HG03108 (cell line): ENCODE measurements around the gene FFAR4.

Experiments used
- ATAC-seq: cut with Tn5 transposase; IDR thresholded peaks from one replicate; pipeline ENCODE4 v1.9.1; 2021; ENCODE audit warnings: moderate library complexity; ENCODE audit not compliant: unreplicated experiment

FFAR4 gene

GRCh38 chr10:93570383-93570782 is 3.9 kb downstream of the FFAR4 start:
- no peak for ATAC-seq

- ATAC-seq = no peak
Observed at GRCh38 chr10:93572606-93573005, 6.1 kb downstream of the FFAR4 start.

GRCh38 chr10:93573051-93573909 is 6.8 kb downstream of the FFAR4 start:
- no peak for ATAC-seq

- no peak for ATAC-seq
Observed at GRCh38 chr10:93573924-93574323, 7.5 kb downstream of the FFAR4 start.

- no peak for ATAC-seq
Observed at GRCh38 chr10:93576888-93577287, 10.4 kb downstream of the FFAR4 start.

GRCh38 chr10:93577565-93577964 is 11.1 kb downstream of the FFAR4 start:
- ATAC-seq = no peak

- no peak for ATAC-seq
Observed at GRCh38 chr10:93579089-93579488, 12.6 kb downstream of the FFAR4 start.

- ATAC-seq = no peak
Observed at GRCh38 chr10:93579985-93580711, 13.7 kb downstream of the FFAR4 start.

GRCh38 chr10:93580828-93581227 is 14.4 kb downstream of the FFAR4 start:
- ATAC-seq = no peak

- ATAC-seq = no peak
Observed at GRCh38 chr10:93584445-93584844, 18.0 kb downstream of the FFAR4 start.

GRCh38 chr10:93589648-93590562 is 23.4 kb downstream of the FFAR4 start:
- ATAC-seq = no peak

GRCh38 chr10:93590638-93591037 is 24.2 kb downstream of the FFAR4 start:
- no peak for ATAC-seq

- ATAC-seq = no peak
Observed at GRCh38 chr10:93591065-93591808, 24.8 kb downstream of the FFAR4 start.

GRCh38 chr10:93593254-93593653 is 26.8 kb downstream of the FFAR4 start:
- no peak for ATAC-seq

- no peak for ATAC-seq
Observed at GRCh38 chr10:93593749-93594148, 27.3 kb downstream of the FFAR4 start.

GRCh38 chr10:93594518-93594917 is 28.1 kb downstream of the FFAR4 start:
- no peak for ATAC-seq

GRCh38 chr10:93595378-93596161 is 29.1 kb downstream of the FFAR4 start:
- ATAC-seq = no peak

GRCh38 chr10:93596539-93596938 is 30.1 kb downstream of the FFAR4 start:
- no peak for ATAC-seq

- ATAC-seq = no peak
Observed at GRCh38 chr10:93597075-93597599, 30.7 kb downstream of the FFAR4 start.
